ENCODE results near the gene BMI1.

The BMI1 gene

GRCh38 chr10:22366435-22366703 lies 45.5 kb downstream of the BMI1 start:
- H3K4me1 ChIP-seq (ENCODE audit: control insufficient read depth in 2 of 2, insufficient read depth in 1 of 2, low read depth in 1 of 2, low read length in 2 of 2), result peaks cover 0 to 1% of the 10 kb centered on the region in 2 donors
- no peak overlapping the region for H2BK12ac ChIP-seq (ENCODE audit: low read length)
- no peak overlapping the region for H3K4ac ChIP-seq (ENCODE audit: low read length)
- no peaks in the 10 kb centered on the region for H3K9me3 ChIP-seq (replicated peaks in 1 of 2; ENCODE audit: control insufficient read depth in 2 of 2, insufficient read depth in 1 of 2, low read depth in 1 of 2, low read length in 2 of 2)
- H4K8ac ChIP-seq (ENCODE audit: low read depth, low read length), result no peak overlapping the region
- H2BK120ac ChIP-seq (ENCODE audit: low read depth, low read length), result no peak overlapping the region
- no peak overlapping the region for H3K9ac ChIP-seq (ENCODE audit: low read depth, low read length, poor library complexity)
- no peak overlapping the region for H3K23ac ChIP-seq (ENCODE audit: low read depth, low read length, poor library complexity)
- H2BK5ac ChIP-seq (ENCODE audit: low read length), result no peak overlapping the region
- H2BK15ac ChIP-seq (ENCODE audit: low read length), result no peak overlapping the region
- H2AFZ ChIP-seq (ENCODE audit: low read length), result no peak overlapping the region
- H3K36me3 ChIP-seq (replicated peaks in 1 of 2; ENCODE audit: control insufficient read depth in 2 of 2, insufficient read depth in 2 of 2, low read length in 2 of 2), result no peaks in the 10 kb centered on the region
- no peak for DNase-seq (ENCODE audit: low spot score)
- H3K27ac ChIP-seq (replicated peaks; ENCODE audit: low read length), result no peak overlapping the region
- H3K79me1 ChIP-seq (ENCODE audit: low read depth, low read length), result no peaks in the 10 kb centered on the region
- H3K14ac ChIP-seq (ENCODE audit: low read length), result no peak overlapping the region
- no peaks in the 10 kb centered on the region for H3K27me3 ChIP-seq (ENCODE audit: control insufficient read depth in 3 of 3, insufficient read depth in 3 of 3, low read depth in 1 of 3, low read length in 3 of 3)
- H3K18ac ChIP-seq (ENCODE audit: low read length), result no peak overlapping the region
- H3K4me3 ChIP-seq (ENCODE audit: low read length in 2 of 2), result no peak overlapping the region
- H3K4me2 ChIP-seq (ENCODE audit: insufficient read depth, low read length, poor library complexity, severe bottlenecking), result no peak overlapping the region
- H4K91ac ChIP-seq (ENCODE audit: low read depth, low read length, poor library complexity), result no peak overlapping the region
- H2AK5ac ChIP-seq (ENCODE audit: low read depth, low read length), result no peak overlapping the region

DNA sequence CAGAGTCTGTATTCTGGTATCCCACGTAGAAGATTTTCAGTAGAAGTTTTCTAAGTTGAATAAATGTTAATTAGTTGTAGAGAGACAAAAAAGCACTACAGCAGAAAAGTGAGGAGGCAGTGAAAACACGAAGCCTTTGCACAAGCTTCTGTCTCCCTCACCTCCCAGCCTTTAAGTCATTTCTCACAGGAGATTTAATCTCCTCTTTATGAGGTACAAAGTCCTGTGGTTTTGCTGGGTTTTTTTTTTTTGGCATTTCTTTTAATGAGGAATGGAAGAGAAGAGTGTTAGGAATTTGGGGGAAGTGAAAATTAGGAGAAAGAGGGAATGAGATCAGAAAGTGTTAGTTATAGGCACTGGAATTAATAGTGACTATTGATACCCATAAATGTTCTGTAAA lies 45.9 kb downstream of the BMI1 start:
- Histone ChIP-seq H2AK5ac (ENCODE audit: low read depth, low read length) (no peak overlapping the region), H2BK120ac (ENCODE audit: low read depth, low read length) (no peak overlapping the region), H3K4me3 (ENCODE audit: low read length in 2 of 2) (no peak overlapping the region), H3K14ac (ENCODE audit: low read length) (no peak overlapping the region), H3K4me1 (ENCODE audit: control insufficient read depth in 2 of 2, insufficient read depth in 1 of 2, low read depth in 1 of 2, low read length in 2 of 2) (peaks cover 0 to 1% of the 10 kb centered on the region in 2 donors), H3K27me3 (ENCODE audit: control insufficient read depth in 3 of 3, insufficient read depth in 3 of 3, low read depth in 1 of 3, low read length in 3 of 3) (no peaks in the 10 kb centered on the region), H3K79me1 (ENCODE audit: low read depth, low read length) (no peaks in the 10 kb centered on the region), H4K8ac (ENCODE audit: low read depth, low read length) (no peak overlapping the region), H3K4me2 (ENCODE audit: insufficient read depth, low read length, poor library complexity, severe bottlenecking) (no peak overlapping the region), H3K23ac (ENCODE audit: low read depth, low read length, poor library complexity) (no peak overlapping the region), H3K18ac (ENCODE audit: low read length) (no peak overlapping the region), H2BK15ac (ENCODE audit: low read length) (no peak overlapping the region), H2BK12ac (ENCODE audit: low read length) (no peak overlapping the region), H2BK5ac (ENCODE audit: low read length) (no peak overlapping the region), H2AFZ (ENCODE audit: low read length) (no peak overlapping the region), H4K91ac (ENCODE audit: low read depth, low read length, poor library complexity) (no peak overlapping the region), H3K4ac (ENCODE audit: low read length) (no peak overlapping the region), H3K36me3 (replicated peaks in 1 of 2; ENCODE audit: control insufficient read depth in 2 of 2, insufficient read depth in 2 of 2, low read length in 2 of 2) (no peaks in the 10 kb centered on the region), H3K27ac (replicated peaks; ENCODE audit: low read length) (peak overlapping the region; percentile 53), H3K9ac (ENCODE audit: low read depth, low read length, poor library complexity) (no peak overlapping the region), H3K9me3 (replicated peaks in 1 of 2; ENCODE audit: control insufficient read depth in 2 of 2, insufficient read depth in 1 of 2, low read depth in 1 of 2, low read length in 2 of 2) (no peaks in the 10 kb centered on the region)
- no CpG with 5 or more reads among the region's 2 CpGs for WGBS, 2 donors (ENCODE audit: extremely low coverage in 2 of 2, insufficient read length in 2 of 2, insufficient replicate concordance in 1 of 2)
- no peak for DNase-seq (ENCODE audit: low spot score)

GRCh38 chr10:22367471-22367870 lies 46.6 kb downstream of the BMI1 start:
- H3K4ac ChIP-seq (ENCODE audit: low read length), result no peak overlapping the region
- no peak overlapping the region for H2AK5ac ChIP-seq (ENCODE audit: low read depth, low read length)
- H3K36me3 ChIP-seq (replicated peaks in 1 of 2; ENCODE audit: control insufficient read depth in 2 of 2, insufficient read depth in 2 of 2, low read length in 2 of 2), result no peaks in the 10 kb centered on the region
- DNase-seq (ENCODE audit: low spot score), result no peak
- no CpG with 5 or more reads among the region's 1 CpG for WGBS, 2 donors (ENCODE audit: extremely low coverage in 2 of 2, insufficient read length in 2 of 2, insufficient replicate concordance in 1 of 2)
- peaks cover 0 to 3% of the 10 kb centered on the region in 2 donors for H3K4me1 ChIP-seq (ENCODE audit: control insufficient read depth in 2 of 2, insufficient read depth in 1 of 2, low read depth in 1 of 2, low read length in 2 of 2)
- H3K18ac ChIP-seq (ENCODE audit: low read length), result no peak overlapping the region
- H3K14ac ChIP-seq (ENCODE audit: low read length), result no peak overlapping the region
- H4K91ac ChIP-seq (ENCODE audit: low read depth, low read length, poor library complexity), result no peak overlapping the region
- H3K27me3 ChIP-seq (ENCODE audit: control insufficient read depth in 3 of 3, insufficient read depth in 3 of 3, low read depth in 1 of 3, low read length in 3 of 3), result no peaks in the 10 kb centered on the region
- H3K4me3 ChIP-seq (ENCODE audit: low read length in 2 of 2), result no peak overlapping the region
- no peaks in the 10 kb centered on the region for H3K9me3 ChIP-seq (replicated peaks in 1 of 2; ENCODE audit: control insufficient read depth in 2 of 2, insufficient read depth in 1 of 2, low read depth in 1 of 2, low read length in 2 of 2)
- no peak overlapping the region for H2AFZ ChIP-seq (ENCODE audit: low read length)
- H3K23ac ChIP-seq (ENCODE audit: low read depth, low read length, poor library complexity), result no peak overlapping the region
- no peak overlapping the region for H4K8ac ChIP-seq (ENCODE audit: low read depth, low read length)
- H3K27ac ChIP-seq (replicated peaks; ENCODE audit: low read length), result no peak overlapping the region
- no peak overlapping the region for H3K4me2 ChIP-seq (ENCODE audit: insufficient read depth, low read length, poor library complexity, severe bottlenecking)
- no peak overlapping the region for H2BK5ac ChIP-seq (ENCODE audit: low read length)
- no peak overlapping the region for H2BK120ac ChIP-seq (ENCODE audit: low read depth, low read length)
- no peak overlapping the region for H2BK15ac ChIP-seq (ENCODE audit: low read length)
- H3K9ac ChIP-seq (ENCODE audit: low read depth, low read length, poor library complexity), result no peak overlapping the region
- no peak overlapping the region for H2BK12ac ChIP-seq (ENCODE audit: low read length)
- no peaks in the 10 kb centered on the region for H3K79me1 ChIP-seq (ENCODE audit: low read depth, low read length)

- H2BK15ac ChIP-seq (ENCODE audit: low read length), result no peak overlapping the region
- no peak overlapping the region for H2BK5ac ChIP-seq (ENCODE audit: low read length)
- no peak overlapping the region for H3K18ac ChIP-seq (ENCODE audit: low read length)
- no peak for DNase-seq (ENCODE audit: low spot score)
- H3K79me1 ChIP-seq (ENCODE audit: low read depth, low read length), result no peaks in the 10 kb centered on the region
- no peak overlapping the region for H3K9ac ChIP-seq (ENCODE audit: low read depth, low read length, poor library complexity)
- H4K91ac ChIP-seq (ENCODE audit: low read depth, low read length, poor library complexity), result no peak overlapping the region
- peaks cover 0 to 3% of the 10 kb centered on the region in 2 donors for H3K4me1 ChIP-seq (ENCODE audit: control insufficient read depth in 2 of 2, insufficient read depth in 1 of 2, low read depth in 1 of 2, low read length in 2 of 2)
- no peaks in the 10 kb centered on the region for H3K36me3 ChIP-seq (replicated peaks in 1 of 2; ENCODE audit: control insufficient read depth in 2 of 2, insufficient read depth in 2 of 2, low read length in 2 of 2)
- no peak overlapping the region for H4K8ac ChIP-seq (ENCODE audit: low read depth, low read length)
- H3K27me3 ChIP-seq (ENCODE audit: control insufficient read depth in 3 of 3, insufficient read depth in 3 of 3, low read depth in 1 of 3, low read length in 3 of 3), result no peaks in the 10 kb centered on the region
- H2BK120ac ChIP-seq (ENCODE audit: low read depth, low read length), result no peak overlapping the region
- no peak overlapping the region for H3K14ac ChIP-seq (ENCODE audit: low read length)
- no peak overlapping the region for H3K27ac ChIP-seq (replicated peaks; ENCODE audit: low read length)
- H3K4me3 ChIP-seq (ENCODE audit: low read length in 2 of 2), result no peak overlapping the region
- no CpG with 5 or more reads among the region's 4 CpGs for WGBS, 2 donors (ENCODE audit: extremely low coverage in 2 of 2, insufficient read length in 2 of 2, insufficient replicate concordance in 1 of 2)
- H3K4ac ChIP-seq (ENCODE audit: low read length), result no peak overlapping the region
- no peak overlapping the region for H2AK5ac ChIP-seq (ENCODE audit: low read depth, low read length)
- H2BK12ac ChIP-seq (ENCODE audit: low read length), result no peak overlapping the region
- no peak overlapping the region for H3K4me2 ChIP-seq (ENCODE audit: insufficient read depth, low read length, poor library complexity, severe bottlenecking)
- H2AFZ ChIP-seq (ENCODE audit: low read length), result no peak overlapping the region
- no peaks in the 10 kb centered on the region for H3K9me3 ChIP-seq (replicated peaks in 1 of 2; ENCODE audit: control insufficient read depth in 2 of 2, insufficient read depth in 1 of 2, low read depth in 1 of 2, low read length in 2 of 2)
- no peak overlapping the region for H3K23ac ChIP-seq (ENCODE audit: low read depth, low read length, poor library complexity)
Observed at GRCh38 chr10:22368402-22368801, 47.5 kb downstream of the BMI1 start.

Data from neuronal stem cell (in vitro differentiated cells).